ENCODE measurements around the gene YPEL3. TPM values are rescaled to one million over a fixed set of nuclear protein-coding genes. Genes with fewer than 3 reads are reported as not detected.

Gene YPEL3
- total and polyA plus RNA-seq, 12 donors: 14.6 to 454 (median 94.5) TPM

DNA sequence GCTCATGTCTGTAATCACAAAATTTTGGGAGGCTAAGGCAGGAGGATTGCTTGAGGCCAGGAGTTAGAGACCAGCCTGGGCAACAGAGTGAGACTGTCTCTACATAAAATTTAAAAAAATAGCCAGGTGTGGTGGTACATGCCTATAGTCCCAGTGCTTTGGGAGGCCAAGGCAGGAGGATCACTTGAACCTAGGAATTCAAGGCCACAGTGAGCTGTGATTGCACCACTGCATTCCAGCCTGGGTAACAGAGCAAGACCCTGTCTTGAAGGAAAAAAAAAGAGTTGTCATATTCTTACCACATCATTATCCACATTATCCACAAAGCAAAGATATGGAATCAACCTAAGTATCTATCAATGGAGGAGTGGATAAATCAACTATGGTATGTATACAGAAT is 48.0 kb upstream of the YPEL3 start:
- H3K27me3 ChIP-seq: no peaks in the 10 kb centered on the region
- intact Hi-C loops (cut with DNase I): no loop called here
- no peak for DNase-seq

DNA sequence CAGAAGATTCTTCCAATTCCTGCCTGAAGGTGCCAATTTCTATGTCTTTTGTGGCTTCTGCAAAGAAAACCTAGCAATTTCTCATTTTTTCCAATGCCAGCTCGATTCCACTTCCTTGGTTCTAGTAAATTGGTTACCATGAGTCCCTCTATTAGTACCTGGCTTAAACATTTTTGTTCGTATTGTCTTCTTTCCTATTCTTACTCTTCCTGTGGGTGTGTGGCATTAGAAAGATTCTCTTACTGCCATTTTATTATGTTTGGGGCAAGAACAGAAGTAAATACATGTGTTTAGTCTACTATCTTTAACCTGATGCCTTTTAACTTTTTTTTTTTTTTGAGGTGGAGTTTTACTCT is 47.3 kb upstream of the YPEL3 start:
- TF ChIP-seq, protein P1, sequence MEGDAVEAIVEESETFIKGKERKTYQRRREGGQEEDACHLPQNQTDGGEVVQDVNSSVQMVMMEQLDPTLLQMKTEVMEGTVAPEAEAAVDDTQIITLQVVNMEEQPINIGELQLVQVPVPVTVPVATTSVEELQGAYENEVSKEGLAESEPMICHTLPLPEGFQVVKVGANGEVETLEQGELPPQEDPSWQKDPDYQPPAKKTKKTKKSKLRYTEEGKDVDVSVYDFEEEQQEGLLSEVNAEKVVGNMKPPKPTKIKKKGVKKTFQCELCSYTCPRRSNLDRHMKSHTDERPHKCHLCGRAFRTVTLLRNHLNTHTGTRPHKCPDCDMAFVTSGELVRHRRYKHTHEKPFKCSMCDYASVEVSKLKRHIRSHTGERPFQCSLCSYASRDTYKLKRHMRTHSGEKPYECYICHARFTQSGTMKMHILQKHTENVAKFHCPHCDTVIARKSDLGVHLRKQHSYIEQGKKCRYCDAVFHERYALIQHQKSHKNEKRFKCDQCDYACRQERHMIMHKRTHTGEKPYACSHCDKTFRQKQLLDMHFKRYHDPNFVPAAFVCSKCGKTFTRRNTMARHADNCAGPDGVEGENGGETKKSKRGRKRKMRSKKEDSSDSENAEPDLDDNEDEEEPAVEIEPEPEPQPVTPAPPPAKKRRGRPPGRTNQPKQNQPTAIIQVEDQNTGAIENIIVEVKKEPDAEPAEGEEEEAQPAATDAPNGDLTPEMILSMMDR (IDR thresholded peaks at IDR 0.05): no peak
- TF ChIP-seq POLR2A (IDR thresholded peaks at IDR 0.05): no peak

More for the DNA sequence above, 48.0 kb upstream of the YPEL3 start:
- TF ChIP-seq, protein P1 (IDR thresholded peaks at IDR 0.05): no peak
- no peak for TF ChIP-seq POLR2A (IDR thresholded peaks at IDR 0.05)
- Histone ChIP-seq H3K9me3 (replicated peaks in 1 of 3) (no peaks in the 10 kb centered on the region), H3K36me3 (replicated peaks in 1 of 2) (no peaks in the 10 kb centered on the region), H3K27ac (no peak overlapping the region), H3K4me1 (replicated peaks in 1 of 2) (no peaks in the 10 kb centered on the region), H3K4me3 (no peak overlapping the region)

DNA sequence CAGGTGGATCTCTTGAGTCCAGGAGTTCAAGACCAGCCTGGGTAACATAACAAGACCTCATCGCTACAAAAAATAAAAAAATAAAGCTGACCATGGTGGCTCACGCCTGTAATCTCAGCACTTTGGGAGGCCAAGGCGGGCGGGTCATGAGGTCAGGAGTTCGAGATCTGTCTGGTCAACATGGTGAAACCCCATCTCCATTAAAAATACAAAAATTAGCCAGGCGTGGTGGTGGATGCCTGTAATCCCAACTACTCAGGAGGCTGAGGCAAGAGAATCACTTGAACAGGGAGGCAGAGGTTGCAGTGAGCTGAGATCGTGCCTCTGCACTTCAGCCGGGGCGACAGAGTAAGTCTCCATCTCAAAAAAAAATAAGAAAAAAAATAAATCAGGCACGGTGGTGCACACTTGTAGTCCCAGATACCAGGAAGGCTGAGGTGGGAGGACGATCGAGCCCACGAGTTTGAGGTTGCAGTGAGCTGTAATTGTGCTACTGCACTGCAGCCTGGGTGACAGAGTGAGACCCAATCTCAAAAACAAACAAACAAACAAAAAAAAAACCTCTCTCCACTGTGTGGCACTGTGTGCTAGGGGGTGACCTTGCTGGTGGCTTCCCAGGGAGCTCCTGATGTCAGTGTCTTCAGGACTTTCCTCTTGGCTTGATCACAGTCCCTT is 46.8 kb upstream of the YPEL3 start:
- intact Hi-C loops (cut with DNase I): no loop called here
- no peak for TF ChIP-seq POLR2A (IDR thresholded peaks at IDR 0.05)
- TF ChIP-seq, protein P1 (IDR thresholded peaks at IDR 0.05): peak in 2 of 6 experiments; percentile 28 to 41
- H3K36me3 ChIP-seq (replicated peaks in 1 of 2): no peaks in the 10 kb centered on the region
- H3K4me1 ChIP-seq (replicated peaks in 1 of 2): no peaks in the 10 kb centered on the region
- no peaks in the 10 kb centered on the region for H3K9me3 ChIP-seq (replicated peaks in 1 of 3)
- H3K27me3 ChIP-seq: no peaks in the 10 kb centered on the region
- H3K27ac ChIP-seq: no peak overlapping the region
- no peak overlapping the region for H3K4me3 ChIP-seq
- DNase-seq: peak in 3 of 7 donors; percentile 28 to 41 (median 33)
- 70 to 82% (median 72%) methylated on average over 13 of the region's 13 CpGs for WGBS, 4 donors

More for the DNA sequence above, 47.3 kb upstream of the YPEL3 start:
- intact Hi-C loops (cut with DNase I): no loop called here
- no peak overlapping the region for H3K27ac ChIP-seq
- WGBS, 4 donors: 53 to 71% (median 56%) methylated on average over 2 of the region's 2 CpGs
- H3K4me1 ChIP-seq (replicated peaks in 1 of 2): no peaks in the 10 kb centered on the region
- no peaks in the 10 kb centered on the region for H3K9me3 ChIP-seq (replicated peaks in 1 of 3)
- no peaks in the 10 kb centered on the region for H3K27me3 ChIP-seq
- no peak overlapping the region for H3K4me3 ChIP-seq
- no peak for DNase-seq
- H3K36me3 ChIP-seq (replicated peaks in 1 of 2): no peaks in the 10 kb centered on the region

DNA sequence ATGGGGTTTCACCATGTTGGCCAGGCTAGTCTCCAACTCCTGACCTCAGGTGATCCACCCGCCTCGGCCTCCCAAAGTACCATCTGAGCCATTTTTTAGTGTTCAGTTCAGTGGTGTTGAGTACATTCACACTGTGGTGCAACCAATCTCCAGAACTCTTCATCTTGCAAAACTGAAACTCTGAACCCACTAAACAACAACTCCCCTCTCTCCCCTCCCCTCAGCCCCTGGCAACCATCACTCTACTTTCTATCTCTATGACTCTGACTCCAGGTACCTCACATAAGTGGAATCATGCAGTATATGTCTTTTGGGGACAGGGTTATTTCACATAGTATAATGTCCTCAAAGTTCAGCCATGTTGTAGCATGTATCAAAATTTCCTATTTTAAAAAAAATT is 45.7 kb upstream of the YPEL3 start:
- no peak overlapping the region for H3K4me3 ChIP-seq
- H3K27ac ChIP-seq: no peak overlapping the region
- no peaks in the 10 kb centered on the region for H3K27me3 ChIP-seq
- H3K9me3 ChIP-seq (replicated peaks in 1 of 3): no peaks in the 10 kb centered on the region
- no peak for DNase-seq
- 79 to 96% (median 93%) methylated on average over 2 of the region's 2 CpGs for WGBS, 4 donors
- no peaks in the 10 kb centered on the region for H3K36me3 ChIP-seq (replicated peaks in 1 of 2)
- no peaks in the 10 kb centered on the region for H3K4me1 ChIP-seq (replicated peaks in 1 of 2)
- TF ChIP-seq, protein P1 (IDR thresholded peaks at IDR 0.05): no peak
- TF ChIP-seq POLR2A (IDR thresholded peaks at IDR 0.05): no peak
- intact Hi-C loops (cut with DNase I): no loop called here

Measured in adrenal gland (tissue), 12 donors.